H7 (cell line): ENCODE measurements around the gene CIRBP. TPM values are rescaled to one million over a fixed set of nuclear protein-coding genes. Genes with fewer than 3 reads are reported as not detected.

Source experiments
- DNase-seq: peaks from one replicate; pipeline ENCODE4 v3.0.0; 2012
- H3K27me3 ChIP-seq: 2 replicates; pipeline ENCODE4 v1.6.0; 2011; ENCODE audit warnings: mild to moderate bottlenecking, low read length; ENCODE audit not compliant: control insufficient read depth, insufficient read depth
- H3K36me3 ChIP-seq: replicated peaks from 2 replicates; pipeline ENCODE4 v1.5.1; 2011; ENCODE audit warnings: low read length; ENCODE audit not compliant: control insufficient read depth, insufficient read depth
- H3K4me3 ChIP-seq: 2 replicates; pipeline ENCODE4 v1.5.1; 2011; ENCODE audit warnings: low read depth, mild to moderate bottlenecking, control low read depth, low read length, moderate library complexity; ENCODE audit not compliant: insufficient read depth
- total RNA-seq: library from RNA; depleted of rRNA; stranded (reverse); fragments of >200 nt; shearing (Covaris generic); gene quantifications from 2 replicates; pipeline ENCODE4 v1.2.3, GENCODE V29; 2014

Gene CIRBP
- total RNA-seq, 1 experiment from 2014 or later: 221 TPM

DNA sequence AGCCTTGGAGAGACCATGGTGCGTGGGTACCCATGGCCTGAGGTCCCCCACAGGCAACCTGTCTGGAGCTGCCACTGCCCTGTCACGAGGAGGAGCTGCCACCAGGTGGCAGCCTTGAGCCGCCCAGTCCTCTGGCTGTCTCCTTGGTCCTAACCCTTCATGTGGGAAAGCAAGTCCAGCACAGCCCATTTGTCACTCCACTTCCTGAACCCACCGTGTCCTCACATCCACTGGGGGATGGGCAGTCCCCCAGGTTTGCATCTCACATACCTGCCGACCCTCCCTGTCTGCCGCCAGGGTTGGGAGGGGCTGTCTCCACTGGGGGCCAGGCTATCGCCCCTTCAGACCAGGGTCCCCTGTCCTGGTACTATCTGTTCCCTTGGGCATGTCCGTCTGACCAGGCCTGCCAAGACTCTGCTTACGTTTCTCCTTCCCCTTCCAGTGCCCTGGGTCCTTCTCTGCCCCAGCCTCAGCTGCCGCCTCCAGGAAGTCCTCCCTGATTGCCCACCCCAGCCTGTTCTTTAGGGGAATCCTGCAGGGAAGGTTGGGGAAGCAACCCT, 10.7 kb downstream of the CIRBP start:
- Histone ChIP-seq H3K4me3 (no peak overlapping the region), H3K36me3 (0 out of 2 replicates have a peak, but pooled peaks cover 1% of the 10 kb centered on the region), H3K27me3 (peaks cover 5% of the 10 kb centered on the region; the same call in 1 of the 2 replicates)
- DNase-seq: peak; percentile 95

DNA sequence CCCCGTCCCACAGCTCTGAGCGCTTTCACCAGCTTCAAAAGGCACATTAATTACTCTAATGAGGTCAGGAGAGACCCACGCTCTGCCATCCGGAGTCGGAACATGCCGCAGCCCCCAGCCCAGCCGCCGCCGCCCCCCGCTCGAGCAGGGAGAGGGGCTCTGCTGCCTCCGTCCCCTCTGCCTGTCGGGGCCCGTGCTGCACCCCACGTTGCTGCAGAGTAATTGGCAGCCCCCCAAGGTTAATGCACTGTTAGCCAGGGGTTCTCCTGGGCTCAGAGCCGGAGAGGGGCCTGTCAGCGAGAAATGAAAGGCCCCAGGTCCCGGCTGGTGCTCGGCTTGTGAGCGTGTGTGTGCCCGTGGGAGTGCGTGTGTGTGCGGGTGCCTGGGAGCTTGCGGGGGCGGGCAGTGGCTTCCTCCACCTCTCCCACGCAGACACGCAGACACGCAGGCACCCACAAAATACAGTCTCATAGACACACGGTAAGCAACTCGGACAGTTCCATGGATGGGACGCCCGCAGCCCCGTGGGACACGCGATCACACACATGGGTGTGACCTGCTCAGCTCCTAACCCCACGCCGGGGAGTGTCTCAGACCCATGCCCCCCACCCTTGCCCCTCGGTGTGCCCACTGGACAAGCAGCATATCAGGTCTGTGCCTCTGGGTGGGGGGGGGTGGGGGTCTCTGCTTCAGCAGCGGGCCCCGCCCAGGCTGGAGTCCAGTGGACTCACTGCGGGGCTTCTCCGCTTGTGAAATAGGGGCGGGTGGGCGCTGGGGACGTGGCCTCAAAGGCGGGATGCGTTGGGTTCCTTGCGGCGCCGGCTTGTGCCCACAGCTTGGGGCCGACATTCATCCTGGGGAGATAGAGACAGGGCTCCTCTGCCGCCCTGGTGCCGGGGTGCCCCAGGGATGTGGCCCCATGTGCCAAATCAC, 11.8 kb downstream of the CIRBP start:
- H3K36me3 ChIP-seq: 0 out of 2 replicates have a peak, but pooled peaks cover 1% of the 10 kb centered on the region
- H3K27me3 ChIP-seq: peaks cover 9% of the 10 kb centered on the region
- DNase-seq: no peak
- no peak overlapping the region for H3K4me3 ChIP-seq

DNA sequence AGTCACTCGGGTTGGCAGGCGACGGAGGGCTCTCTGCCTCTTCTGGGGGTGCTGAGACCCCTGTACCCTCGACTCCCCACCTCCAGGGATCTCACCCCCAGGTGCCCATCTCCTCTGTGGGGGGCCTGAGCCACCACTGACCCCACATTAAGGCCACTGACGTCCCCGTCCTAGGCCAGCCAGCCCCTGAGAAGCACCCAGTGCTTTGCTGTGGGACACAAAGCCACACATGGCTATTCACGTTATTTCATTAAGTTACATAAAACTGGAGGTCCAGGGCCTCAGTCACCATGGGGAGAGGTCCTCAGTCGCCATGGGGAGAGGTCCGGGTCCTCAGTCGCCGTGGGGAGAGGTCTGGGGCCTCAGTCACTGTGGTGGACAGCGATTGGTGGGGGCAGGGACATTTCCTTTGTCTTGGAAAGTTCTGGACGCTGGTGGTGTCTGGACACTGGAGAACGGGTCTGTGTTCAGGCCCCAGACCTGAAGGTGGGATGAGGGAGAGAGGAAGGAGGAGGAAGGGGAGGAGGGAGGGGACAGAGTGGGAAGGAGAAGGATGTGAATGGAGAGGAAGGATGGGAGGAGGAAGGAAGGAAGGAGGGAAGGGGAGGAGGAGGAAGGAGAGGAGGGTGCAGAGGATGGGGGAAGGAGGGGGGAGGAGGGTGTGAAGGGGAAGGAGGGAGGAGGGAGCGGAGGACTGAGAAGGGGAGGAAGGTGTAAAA, 12.6 kb downstream of the CIRBP start:
- DNase-seq: no peak
- H3K4me3 ChIP-seq: no peak overlapping the region
- 0 out of 2 replicates have a peak, but pooled peaks cover 1% of the 10 kb centered on the region for H3K36me3 ChIP-seq
- H3K27me3 ChIP-seq: peaks cover 12% of the 10 kb centered on the region

DNA sequence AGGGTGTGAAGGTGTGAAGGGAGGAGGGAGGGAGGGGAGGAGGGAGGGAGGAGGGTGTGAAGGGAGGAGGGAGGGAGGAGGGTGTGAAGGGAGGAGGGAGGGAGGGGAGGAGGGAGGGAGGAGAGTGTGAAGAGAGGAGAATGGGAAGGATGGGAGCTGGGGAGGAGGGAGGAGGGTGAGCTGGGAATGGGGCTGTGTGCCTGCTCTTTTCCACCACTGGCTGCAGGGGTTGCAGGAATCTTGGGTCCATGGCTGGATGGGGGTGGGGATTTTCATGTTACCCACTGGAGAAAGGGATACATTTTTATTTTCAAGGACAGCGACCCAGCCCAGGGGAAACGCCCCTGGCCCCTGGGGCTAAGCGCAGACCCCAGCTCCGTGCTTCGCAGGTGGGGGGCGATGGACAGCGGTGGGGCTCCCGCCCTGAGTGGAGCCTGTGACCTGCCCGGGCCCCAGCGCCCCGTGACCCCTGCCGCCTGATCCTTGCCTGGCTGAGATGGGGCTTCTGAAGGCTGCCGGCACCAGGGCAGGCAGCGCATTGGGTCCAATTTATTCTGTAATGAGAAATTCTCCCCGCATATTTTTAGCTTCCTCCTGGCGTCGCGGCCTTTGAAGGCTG, 13.6 kb downstream of the CIRBP start:
- Histone ChIP-seq H3K4me3 (no peak overlapping the region), H3K36me3 (0 out of 2 replicates have a peak, but pooled peaks cover 1% of the 10 kb centered on the region), H3K27me3 (peaks cover 13% of the 10 kb centered on the region)
- no peak for DNase-seq

DNA sequence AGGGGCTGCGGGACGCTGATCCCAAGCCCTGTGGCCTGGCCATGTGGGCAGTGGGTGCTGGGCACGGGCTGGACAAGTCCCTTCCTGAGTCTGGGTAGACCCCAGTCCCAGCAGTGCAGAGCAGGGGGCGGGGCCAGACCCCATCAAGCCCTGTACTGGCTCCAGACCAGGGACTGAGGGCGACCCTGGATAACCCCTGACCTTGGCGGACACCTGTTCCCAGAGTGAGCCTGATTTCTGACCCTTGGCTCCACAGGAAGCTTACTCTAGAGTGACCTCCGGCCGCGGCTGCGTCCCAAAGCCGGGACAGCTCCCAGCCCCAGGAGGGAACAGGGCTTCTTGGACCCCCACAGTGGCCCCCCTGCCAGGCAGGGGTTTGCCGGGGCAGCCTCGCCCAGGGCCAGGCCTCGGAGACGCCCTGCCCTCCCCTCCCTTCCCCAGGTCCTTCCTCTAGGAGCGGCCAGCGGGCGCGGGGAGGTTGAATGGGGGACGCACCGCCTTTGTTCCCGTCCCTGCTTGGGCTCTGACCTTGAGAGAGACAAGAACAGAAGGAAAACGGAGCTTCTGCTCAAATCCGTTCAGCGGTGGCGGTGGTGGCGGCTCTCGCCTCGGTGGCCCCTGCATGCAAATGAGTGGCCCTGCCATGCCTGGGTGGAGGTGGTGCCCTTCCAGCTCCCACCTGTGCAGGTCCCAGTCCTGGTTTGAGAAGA, 14.2 kb downstream of the CIRBP start:
- 0 out of 2 replicates have a peak, but pooled peaks cover 1% of the 10 kb centered on the region for H3K36me3 ChIP-seq
- DNase-seq: no peak

DNA sequence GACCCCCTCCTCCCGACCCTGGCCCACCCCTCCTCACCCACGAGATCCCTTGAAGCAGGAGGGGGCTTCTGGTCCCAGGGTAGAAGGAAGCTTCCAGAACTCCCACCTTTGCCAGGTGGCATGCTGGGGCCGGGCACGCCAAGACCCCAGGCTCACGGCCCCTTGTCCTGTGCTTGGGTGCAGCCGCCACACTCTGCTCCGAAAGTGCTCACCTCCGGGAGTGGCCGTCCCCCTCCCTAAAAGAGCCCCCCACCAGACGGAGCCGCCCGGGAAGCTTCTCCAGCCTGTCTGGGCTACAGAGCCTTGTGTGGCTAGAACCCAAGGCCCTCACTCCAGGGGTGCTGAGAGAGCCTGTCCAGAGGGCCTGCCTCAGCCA, 14.8 kb downstream of the CIRBP start:
- Histone ChIP-seq H3K36me3 (0 out of 2 replicates have a peak, but pooled peaks cover 1% of the 10 kb centered on the region), H3K4me3 (no peak overlapping the region), H3K27me3 (peaks cover 13% of the 10 kb centered on the region)
- no peak for DNase-seq

More for the DNA sequence above, 14.2 kb downstream of the CIRBP start:
- H3K27me3 ChIP-seq: peaks cover 13% of the 10 kb centered on the region
- no peak overlapping the region for H3K4me3 ChIP-seq

DNA sequence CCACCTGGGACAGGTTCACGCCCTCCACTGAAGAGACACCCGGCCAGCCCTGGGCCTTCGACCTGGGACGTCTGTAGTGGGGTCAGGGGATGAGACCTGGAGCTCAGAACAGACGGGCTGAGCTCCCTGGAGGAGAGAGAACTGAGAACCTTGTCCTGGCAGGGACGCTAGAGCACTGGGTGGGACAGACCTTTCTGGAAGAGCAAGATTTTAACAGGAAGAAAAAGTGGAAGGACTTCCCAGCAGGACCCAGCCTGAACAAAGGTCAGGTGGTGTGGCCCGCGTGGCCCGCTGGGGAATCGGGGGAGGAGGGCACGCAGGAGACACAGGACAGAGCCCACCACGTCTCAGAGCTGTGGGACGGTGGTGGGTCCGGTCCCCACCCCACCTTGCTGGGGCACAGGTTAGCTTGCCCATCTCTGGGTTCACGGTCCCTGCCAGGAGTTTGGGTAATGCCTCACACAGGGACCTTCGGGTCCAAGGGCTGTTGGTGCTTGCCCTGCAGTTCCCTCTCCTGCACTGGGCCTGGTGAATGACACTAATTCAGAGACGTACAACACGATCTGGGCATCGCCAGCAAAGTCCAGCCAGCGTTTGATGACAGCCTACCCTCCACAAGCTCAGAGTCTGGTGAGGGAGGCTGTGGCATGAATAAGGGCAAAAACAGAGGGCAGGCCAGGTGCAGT, 15.3 kb downstream of the CIRBP start:
- Histone ChIP-seq H3K4me3 (no peak overlapping the region), H3K36me3 (no peaks in the 10 kb centered on the region), H3K27me3 (peaks cover 13% of the 10 kb centered on the region)
- no peak for DNase-seq

DNA sequence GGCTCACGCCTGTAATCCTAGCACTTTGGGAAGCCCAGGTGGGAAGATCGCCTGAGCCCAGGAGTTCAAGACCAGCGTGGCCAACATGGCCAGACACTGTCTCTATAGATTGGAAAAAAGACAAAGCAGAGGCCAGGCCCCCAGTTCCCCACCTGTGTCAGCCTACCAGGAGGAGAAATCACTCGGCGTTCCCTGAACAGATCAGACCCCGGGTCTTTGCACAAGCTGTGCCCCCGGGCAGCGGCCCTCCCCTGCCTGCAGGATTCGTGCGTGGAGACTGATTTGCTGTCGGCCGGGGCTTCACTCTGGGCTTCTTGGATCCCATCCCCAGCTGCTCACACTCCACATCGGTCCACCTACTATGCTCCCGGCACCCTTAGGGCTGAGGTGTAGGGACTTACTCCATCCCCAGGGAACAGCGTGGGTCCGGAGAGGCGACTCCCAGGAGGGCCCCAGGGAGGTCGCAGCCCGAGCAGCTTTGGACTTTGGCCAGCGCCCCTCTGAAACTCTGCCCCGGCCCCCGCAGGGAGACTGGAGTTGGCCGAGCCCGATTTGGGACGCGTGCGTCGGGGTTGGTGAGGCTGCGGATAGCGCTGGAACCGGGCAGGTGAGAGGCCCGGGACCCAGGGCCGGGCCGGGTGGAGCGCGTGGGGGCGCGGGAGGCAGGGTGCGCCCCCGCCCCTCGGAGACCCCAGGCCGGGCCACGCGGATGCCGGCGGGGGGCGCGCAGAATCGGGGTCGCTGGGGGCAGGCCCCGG, 16.0 kb downstream of the CIRBP start:
- Histone ChIP-seq H3K27me3 (peaks cover 13% of the 10 kb centered on the region), H3K4me3 (peak overlapping the region; percentile 36), H3K36me3 (no peaks in the 10 kb centered on the region)
- DNase-seq: peak; percentile 90

DNA sequence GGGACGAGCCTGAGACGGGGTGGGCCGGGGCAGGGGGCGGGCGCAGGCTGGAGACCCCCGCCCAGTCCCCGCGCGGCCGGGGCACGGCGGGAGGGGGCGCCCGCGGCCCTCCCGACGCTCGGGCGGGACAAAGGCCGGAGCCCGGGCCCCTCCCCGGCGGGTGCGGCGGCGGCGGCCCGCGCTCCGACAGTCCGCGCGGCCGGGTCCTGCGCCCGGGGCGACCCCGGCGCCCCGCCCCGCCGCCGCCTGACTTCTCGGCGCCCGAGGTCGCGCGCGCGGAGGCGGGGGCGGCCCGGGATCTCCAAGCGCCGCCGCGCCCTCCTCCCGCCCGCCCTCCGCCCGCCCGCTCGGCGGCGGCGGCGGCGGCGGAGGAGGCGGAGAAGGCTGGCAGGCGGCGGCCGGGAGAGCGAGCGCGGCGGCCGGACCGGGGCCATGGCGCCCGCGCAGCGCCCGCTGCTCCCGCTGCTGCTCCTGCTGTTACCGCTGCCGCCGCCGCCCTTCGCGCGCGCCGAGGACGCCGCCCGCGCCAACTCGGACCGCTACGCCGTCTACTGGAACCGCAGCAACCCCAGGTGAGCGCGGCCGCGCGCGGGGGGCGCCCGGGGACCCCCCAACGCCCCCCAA, 16.7 kb downstream of the CIRBP start, which contains the start of gene EFNA2:
Gene EFNA2 (plus strand): TSS at position 137 of the 624 bp plus-strand sequence. CDS start 296 bp downstream, at position 433.
- DNase-seq: peak; percentile 93

DNA sequence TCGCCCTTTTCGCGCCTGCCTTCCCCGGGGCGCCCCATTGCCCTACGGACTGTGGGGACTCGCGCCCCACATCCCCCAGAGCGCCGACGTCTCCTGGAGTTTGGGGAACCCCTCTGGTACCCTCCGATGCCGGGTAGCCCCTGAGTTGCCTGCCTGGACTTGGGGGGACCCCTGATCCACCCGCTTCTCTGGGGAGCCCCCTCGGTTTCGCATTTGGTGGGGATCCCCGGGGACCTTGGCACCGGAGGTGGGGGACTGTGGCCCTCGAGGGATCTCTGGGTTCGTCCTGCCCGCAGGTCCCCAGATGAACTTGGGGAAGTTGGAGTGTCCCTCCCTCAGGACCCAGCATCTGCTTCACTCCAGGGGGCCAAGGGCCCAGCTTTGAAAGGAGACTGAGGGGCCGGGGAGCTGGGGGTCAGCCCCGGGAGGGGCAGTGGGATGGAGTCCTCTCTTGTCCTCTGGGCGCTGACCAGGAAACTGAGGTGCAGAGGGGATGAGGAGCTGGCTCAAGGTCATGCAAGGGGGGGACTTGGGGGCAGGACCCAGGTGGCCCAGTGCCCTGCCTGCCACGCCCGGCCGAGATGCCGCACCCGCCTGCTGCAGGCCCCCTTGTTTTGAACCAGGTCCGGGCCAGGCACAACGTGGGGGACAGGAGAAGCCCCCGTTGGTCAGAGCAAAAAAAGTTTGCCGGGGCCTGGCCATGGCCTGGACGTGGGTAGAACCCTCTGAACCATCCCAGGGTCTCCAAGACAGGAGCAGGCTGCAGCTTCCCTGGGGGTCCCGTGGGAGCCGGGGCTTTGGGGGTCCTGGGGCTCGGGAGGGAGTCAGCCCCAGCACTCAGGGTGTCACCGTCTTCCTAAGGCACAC, 17.6 kb downstream of the CIRBP start:
- Histone ChIP-seq H3K4me3 (peak overlapping the region; percentile 40), H3K27me3 (peaks cover 13% of the 10 kb centered on the region), H3K36me3 (no peaks in the 10 kb centered on the region)
- peak; percentile 78 for DNase-seq

More for the DNA sequence above, 16.7 kb downstream of the CIRBP start, which contains the start of gene EFNA2:
- H3K27me3 ChIP-seq: peaks cover 13% of the 10 kb centered on the region
- no peaks in the 10 kb centered on the region for H3K36me3 ChIP-seq
- H3K4me3 ChIP-seq: peak within 1 kb of the TSS; percentile 40

DNA sequence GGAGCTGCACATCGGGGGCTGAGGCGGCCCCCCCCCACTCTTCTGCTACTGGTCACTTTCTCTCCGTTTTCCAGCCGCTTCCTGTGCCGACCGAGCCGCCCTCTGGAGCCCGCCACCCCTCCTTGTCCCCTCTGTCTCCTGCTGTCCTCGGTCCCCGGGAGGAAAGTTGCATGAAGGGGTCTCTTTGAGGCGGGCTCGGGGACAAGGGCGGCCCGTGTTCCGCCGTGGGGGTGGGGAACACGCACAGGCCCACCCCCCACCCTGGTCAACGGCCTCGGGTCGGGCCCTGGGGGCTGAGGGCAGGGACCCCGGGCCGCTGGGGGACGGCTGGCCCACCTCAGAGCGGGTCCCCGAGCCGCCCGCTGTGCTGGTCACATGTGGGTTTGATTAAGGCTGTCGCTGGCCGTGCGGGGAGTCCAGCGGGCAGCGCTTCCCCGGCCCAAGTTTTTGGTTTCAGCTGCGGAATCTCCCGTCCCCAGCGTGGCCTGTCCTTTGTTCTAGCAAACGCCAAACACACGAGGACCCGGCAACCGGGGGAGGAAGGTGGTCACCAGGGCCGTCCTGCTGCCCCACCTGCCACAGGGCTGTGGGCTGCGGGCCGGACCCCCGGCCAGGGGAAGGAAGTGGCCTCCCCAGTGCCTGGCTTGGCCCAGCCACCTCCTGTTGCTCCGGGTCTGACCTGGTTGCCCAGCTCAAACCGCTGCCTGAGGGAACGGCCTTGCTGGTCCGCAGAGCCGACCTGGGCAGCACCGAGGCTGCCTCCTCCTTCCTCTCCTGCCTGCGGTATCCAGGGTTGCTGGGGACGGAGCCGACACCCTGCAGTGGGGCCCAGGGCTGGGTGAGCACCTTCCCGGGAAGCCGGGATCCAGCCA, 18.5 kb downstream of the CIRBP start:
- DNase-seq: peak; percentile 81
- Histone ChIP-seq H3K27me3 (peaks cover 13% of the 10 kb centered on the region), H3K36me3 (no peaks in the 10 kb centered on the region), H3K4me3 (no peak overlapping the region; the same call in 1 of the 2 replicates)
